Measurements from ENCODE around the gene TMEM151B. TPM values are rescaled to one million over a fixed set of nuclear protein-coding genes. Genes with fewer than 3 reads are reported as not detected.

TMEM151B gene
- total RNA-seq, 1 donor from 2014 or later: not detected

- H3K36me3 Mint-ChIP-seq (ENCODE audit: low read depth): peaks cover 92% of the 10 kb centered on the region
These were observed 18.4 kb upstream of the TMEM151B start for GRCh38 chr6:44251576-44252524.

GRCh38 chr6:44253307-44254101 lies 16.7 kb upstream of the TMEM151B start:
- Mint-ChIP-seq H3K4me1 (peaks cover 68% of the 10 kb centered on the region), H3K4me3 (peak overlapping the region; percentile 61), H3K36me3 (ENCODE audit: low read depth) (peaks cover 87% of the 10 kb centered on the region), H3K9me3 (no peaks in the 10 kb centered on the region), H3K27me3 (no peaks in the 10 kb centered on the region), H3K27ac (peak overlapping the region; percentile 69)
- intact Hi-C loops (cut with micrococcal nuclease): no loop called here
- peak; percentile 91 for DNase-seq

More at GRCh38 chr6:44251576-44252524, 18.4 kb upstream of the TMEM151B start:
- H3K27me3 Mint-ChIP-seq: no peaks in the 10 kb centered on the region
- peak overlapping the region; percentile 57 for H3K4me3 Mint-ChIP-seq
- H3K4me1 Mint-ChIP-seq: peaks cover 66% of the 10 kb centered on the region
- peak overlapping the region; percentile 50 for H3K27ac Mint-ChIP-seq
- no peaks in the 10 kb centered on the region for H3K9me3 Mint-ChIP-seq
- intact Hi-C loops (cut with micrococcal nuclease): no loop called here
- DNase-seq: no peak

GRCh38 chr6:44254191-44255104 lies 15.8 kb upstream of the TMEM151B start:
- intact Hi-C loops (cut with micrococcal nuclease): loop anchor here (1.0 kb wide), 1 partner anchor 9 kb away; no protein-coding TSS in a partner anchor

GRCh38 chr6:44255105-44255808 lies 15.0 kb upstream of the TMEM151B start:
- intact Hi-C loops (cut with micrococcal nuclease): loop anchor here (1.0 kb wide), 1 partner anchor 8 kb away; no protein-coding TSS in a partner anchor
- Mint-ChIP-seq H3K4me1 (peaks cover 60% of the 10 kb centered on the region), H3K27ac (peak overlapping the region; percentile 83), H3K27me3 (no peaks in the 10 kb centered on the region), H3K9me3 (no peaks in the 10 kb centered on the region), H3K4me3 (peak overlapping the region; percentile 94), H3K36me3 (ENCODE audit: low read depth) (peaks cover 80% of the 10 kb centered on the region)
- DNase-seq: peak; percentile 69

More at GRCh38 chr6:44254191-44255104, 15.8 kb upstream of the TMEM151B start:
- no peaks in the 10 kb centered on the region for H3K9me3 Mint-ChIP-seq
- H3K36me3 Mint-ChIP-seq (ENCODE audit: low read depth): peaks cover 85% of the 10 kb centered on the region
- peak overlapping the region; percentile 74 for H3K27ac Mint-ChIP-seq
- H3K4me3 Mint-ChIP-seq: peak overlapping the region; percentile 94
- peaks cover 66% of the 10 kb centered on the region for H3K4me1 Mint-ChIP-seq
- no peaks in the 10 kb centered on the region for H3K27me3 Mint-ChIP-seq
- no peak for DNase-seq

- peaks cover 59% of the 10 kb centered on the region for H3K4me1 Mint-ChIP-seq
- H3K36me3 Mint-ChIP-seq (ENCODE audit: low read depth): peaks cover 79% of the 10 kb centered on the region
- H3K27ac Mint-ChIP-seq: peak overlapping the region; percentile 83
- H3K9me3 Mint-ChIP-seq: no peaks in the 10 kb centered on the region
- H3K4me3 Mint-ChIP-seq: peak overlapping the region; percentile 94
- no peaks in the 10 kb centered on the region for H3K27me3 Mint-ChIP-seq
- intact Hi-C loops (cut with micrococcal nuclease): loop anchor here (1.0 to 2.0 kb wide), 2 partner anchors 7 to 33 kb away; partner anchors contain the start of gene SLC29A1
- DNase-seq: peak; percentile 71
These were observed 14.1 kb upstream of the TMEM151B start for GRCh38 chr6:44255871-44256774.

- intact Hi-C loops (cut with micrococcal nuclease): loop anchor here (1.0 to 2.0 kb wide), 3 partner anchors 9 to 84 kb away; partner anchors contain the start of genes HSP90AB1 and SLC29A1
- Mint-ChIP-seq H3K4me1 (peaks cover 58% of the 10 kb centered on the region), H3K36me3 (ENCODE audit: low read depth) (peaks cover 78% of the 10 kb centered on the region), H3K27me3 (no peaks in the 10 kb centered on the region), H3K9me3 (no peaks in the 10 kb centered on the region), H3K4me3 (peak overlapping the region; percentile 94), H3K27ac (peak overlapping the region; percentile 83)
- DNase-seq: peak; percentile 78
These were observed 13.6 kb upstream of the TMEM151B start for GRCh38 chr6:44256775-44257024.

- peak within 1 kb of the TSS; percentile 94 for H3K27ac Mint-ChIP-seq
- H3K36me3 Mint-ChIP-seq (ENCODE audit: low read depth): peaks cover 76% of the 10 kb centered on the region
- no peaks in the 10 kb centered on the region for H3K27me3 Mint-ChIP-seq
- peak within 1 kb of the TSS; percentile 94 for H3K4me3 Mint-ChIP-seq
- H3K9me3 Mint-ChIP-seq: no peaks in the 10 kb centered on the region
- peak; percentile 93 for DNase-seq
- H3K4me1 Mint-ChIP-seq: peaks cover 57% of the 10 kb centered on the region
- intact Hi-C loops (cut with micrococcal nuclease): loop anchor here (1.0 to 2.0 kb wide), 3 partner anchors 10 to 85 kb away; partner anchors contain the start of genes HSP90AB1 and SLC29A1
These were observed 13.1 kb upstream of the TMEM151B start, which contains the start of gene SLC35B2 for GRCh38 chr6:44257025-44257752. TSS of gene SLC35B2 (minus strand) at chr6:44257528. CDS start at chr6:44257410, 118 bp downstream.

GRCh38 chr6:44257753-44258324 lies 12.4 kb upstream of the TMEM151B start:
- Mint-ChIP-seq H3K9me3 (no peaks in the 10 kb centered on the region), H3K4me3 (peak overlapping the region; percentile 86), H3K36me3 (ENCODE audit: low read depth) (peaks cover 76% of the 10 kb centered on the region), H3K4me1 (peaks cover 60% of the 10 kb centered on the region), H3K27ac (peak overlapping the region; percentile 94), H3K27me3 (no peaks in the 10 kb centered on the region)
- intact Hi-C loops (cut with micrococcal nuclease): loop anchor here (1.0 to 2.0 kb wide), 3 partner anchors 11 to 86 kb away; partner anchors contain the start of genes HSP90AB1 and SLC29A1
- no peak for DNase-seq

GRCh38 chr6:44258325-44258863 lies 11.9 kb upstream of the TMEM151B start:
- Mint-ChIP-seq H3K4me1 (peaks cover 60% of the 10 kb centered on the region), H3K27ac (peak overlapping the region; percentile 94), H3K4me3 (peak overlapping the region; percentile 86), H3K36me3 (ENCODE audit: low read depth) (peaks cover 76% of the 10 kb centered on the region), H3K27me3 (no peaks in the 10 kb centered on the region), H3K9me3 (no peaks in the 10 kb centered on the region)
- intact Hi-C loops (cut with micrococcal nuclease): no loop called here
- DNase-seq: no peak

- no peak overlapping the region for H3K4me3 Mint-ChIP-seq
- peak overlapping the region; percentile 94 for H3K27ac Mint-ChIP-seq
- DNase-seq: no peak
- H3K9me3 Mint-ChIP-seq: no peaks in the 10 kb centered on the region
- peaks cover 59% of the 10 kb centered on the region for H3K4me1 Mint-ChIP-seq
- no peaks in the 10 kb centered on the region for H3K27me3 Mint-ChIP-seq
- H3K36me3 Mint-ChIP-seq (ENCODE audit: low read depth): peaks cover 74% of the 10 kb centered on the region
- intact Hi-C loops (cut with micrococcal nuclease): no loop called here
These were observed 11.3 kb upstream of the TMEM151B start for GRCh38 chr6:44258921-44259320.

- Mint-ChIP-seq H3K36me3 (ENCODE audit: low read depth) (peaks cover 69% of the 10 kb centered on the region), H3K27ac (no peak overlapping the region), H3K4me3 (no peak overlapping the region), H3K27me3 (no peaks in the 10 kb centered on the region), H3K4me1 (peaks cover 60% of the 10 kb centered on the region), H3K9me3 (no peaks in the 10 kb centered on the region)
- DNase-seq: no peak
- intact Hi-C loops (cut with micrococcal nuclease): no loop called here
These were observed 10.2 kb upstream of the TMEM151B start for GRCh38 chr6:44260011-44260410.
